Globus pallidus (tissue), 1 donor: ENCODE measurements around the gene SMIM12.

Experiments
- DNase-seq: peaks from one replicate; pipeline ENCODE4 v3.0.0-alpha.2; 2015; ENCODE audit warnings: low spot score

SMIM12 gene

DNA sequence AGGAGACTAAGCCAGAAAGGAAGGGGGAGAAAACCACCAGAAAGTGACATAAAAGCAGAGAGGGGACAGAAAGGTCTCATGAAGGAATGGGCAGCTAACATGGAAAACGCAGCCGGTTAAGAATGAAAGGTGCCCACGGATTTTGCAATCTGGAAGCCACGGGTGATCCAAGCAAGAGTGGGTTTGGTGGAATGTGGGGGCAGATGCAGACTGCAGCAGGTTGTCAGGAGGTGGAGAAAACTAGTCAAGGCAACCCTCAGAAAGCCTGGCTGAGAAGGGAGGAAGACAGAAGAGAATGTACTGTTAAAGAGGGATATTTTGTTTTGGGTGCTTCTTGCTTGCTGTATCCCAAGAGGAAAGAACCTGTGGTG, 12.6 kb upstream of the SMIM12 start:
- no peak for DNase-seq

DNA sequence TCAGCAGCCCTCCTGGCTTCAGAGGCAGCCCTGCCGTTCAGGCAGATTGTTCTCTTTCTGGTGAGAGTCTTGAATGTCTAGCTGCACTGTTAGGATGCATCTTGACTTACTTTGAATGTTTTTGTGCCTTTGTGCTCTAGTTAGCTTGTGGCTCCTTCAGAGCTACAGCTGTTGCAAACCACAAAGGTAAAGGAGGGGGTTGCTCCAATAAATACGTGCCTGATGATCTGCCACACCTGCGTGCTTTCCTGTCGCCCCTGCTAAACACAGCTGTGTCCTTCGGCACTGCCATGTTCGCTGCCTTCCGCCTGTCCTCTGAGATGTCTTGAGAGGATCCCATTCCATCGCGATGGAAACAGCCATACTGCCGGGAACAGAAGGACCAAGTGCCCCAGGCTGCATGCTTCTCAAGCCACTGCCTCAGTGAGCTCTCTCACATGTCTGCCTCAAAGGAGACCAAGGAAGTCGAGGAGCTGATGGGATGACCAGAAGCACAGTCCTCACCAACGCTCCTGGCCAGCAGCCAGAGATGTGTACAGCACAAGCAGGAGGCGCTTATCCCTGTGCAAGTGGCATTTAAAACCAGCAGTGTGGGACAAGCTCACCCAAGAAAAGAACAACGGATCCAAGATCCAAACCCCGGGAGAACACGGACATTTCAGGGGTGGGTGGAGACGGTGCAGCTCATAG, 12.0 kb upstream of the SMIM12 start:
- DNase-seq, result no peak

DNA sequence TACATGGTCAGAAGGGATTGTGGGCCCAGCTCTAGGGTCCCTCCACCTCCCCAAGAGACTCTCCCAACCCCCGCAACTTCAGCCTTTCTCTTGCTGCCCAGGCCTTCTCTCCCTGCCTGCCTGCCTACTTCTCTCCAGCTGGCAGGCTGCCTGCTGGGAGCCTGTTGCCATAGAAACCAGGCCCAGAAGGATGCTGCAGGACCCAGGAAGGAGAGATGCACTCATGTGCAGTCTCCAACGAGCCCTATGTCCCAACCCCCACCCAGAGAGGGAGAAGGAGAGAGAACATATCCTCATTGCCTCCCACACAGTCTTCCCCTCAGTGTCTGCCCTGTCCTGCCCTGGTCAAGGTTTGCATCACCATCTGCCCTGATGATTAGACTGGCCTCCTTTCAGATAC, 10.8 kb upstream of the SMIM12 start:
- DNase-seq, result peak; percentile 6

DNA sequence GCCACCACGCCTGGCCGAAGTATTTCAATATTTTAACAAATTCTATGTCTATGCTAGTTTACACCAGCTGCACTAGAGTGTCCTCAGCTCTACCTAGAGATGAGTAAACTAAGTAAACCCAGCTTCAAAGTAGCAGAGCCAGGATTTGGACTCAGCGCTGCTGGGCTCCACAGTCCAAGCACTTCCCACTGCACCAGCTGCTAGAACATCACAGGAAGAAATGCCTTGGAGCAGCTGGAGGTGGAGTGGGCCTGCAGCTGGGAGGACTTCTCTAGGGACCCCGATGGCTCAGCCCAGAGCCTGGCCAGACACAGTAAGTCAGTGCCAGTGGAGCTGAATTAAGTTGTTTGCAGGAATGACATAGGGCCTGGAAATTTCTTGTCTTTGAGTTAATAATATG, 10.2 kb upstream of the SMIM12 start:
- DNase-seq, result no peak

DNA sequence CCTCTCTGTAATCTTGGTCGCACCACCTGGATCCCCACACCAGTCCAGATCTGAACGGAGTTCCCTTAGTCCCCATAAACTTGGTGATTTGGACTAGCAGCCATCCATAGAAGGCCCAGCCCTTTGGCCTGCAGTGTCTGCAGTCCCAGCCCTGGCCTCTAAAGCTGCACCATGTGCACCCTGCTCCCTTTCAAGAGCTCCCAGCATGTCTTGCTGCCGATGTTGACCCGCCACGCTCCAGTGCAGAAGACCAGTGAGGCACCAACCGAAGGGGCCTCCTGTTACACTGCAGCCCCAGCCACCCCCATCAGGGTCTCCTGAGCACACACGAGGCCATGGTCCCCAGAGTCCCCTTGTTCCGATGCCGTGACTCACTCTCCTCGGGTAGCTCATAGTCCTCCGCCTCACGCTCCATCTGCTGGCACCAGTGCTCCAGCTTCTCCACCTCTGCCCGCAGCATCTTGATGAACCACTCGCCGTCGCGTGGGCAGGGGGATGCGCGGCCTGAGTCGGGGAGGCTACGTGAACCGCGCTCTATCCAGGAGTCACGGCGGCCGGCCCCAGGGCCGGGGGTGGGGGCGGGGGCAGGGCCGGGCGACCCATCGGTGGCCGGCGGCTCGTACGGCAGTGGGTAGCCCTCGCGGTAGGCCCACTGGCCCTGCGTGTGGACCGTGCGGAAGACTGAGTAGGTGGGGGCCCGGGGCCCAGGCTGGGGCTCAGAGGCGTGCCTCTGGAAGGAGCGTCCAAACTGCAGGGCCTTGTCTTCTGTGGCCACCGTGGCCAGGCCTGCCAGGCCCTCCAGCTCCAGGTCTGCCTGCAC, 8.9 kb upstream of the SMIM12 start:
- no peak for DNase-seq

DNA sequence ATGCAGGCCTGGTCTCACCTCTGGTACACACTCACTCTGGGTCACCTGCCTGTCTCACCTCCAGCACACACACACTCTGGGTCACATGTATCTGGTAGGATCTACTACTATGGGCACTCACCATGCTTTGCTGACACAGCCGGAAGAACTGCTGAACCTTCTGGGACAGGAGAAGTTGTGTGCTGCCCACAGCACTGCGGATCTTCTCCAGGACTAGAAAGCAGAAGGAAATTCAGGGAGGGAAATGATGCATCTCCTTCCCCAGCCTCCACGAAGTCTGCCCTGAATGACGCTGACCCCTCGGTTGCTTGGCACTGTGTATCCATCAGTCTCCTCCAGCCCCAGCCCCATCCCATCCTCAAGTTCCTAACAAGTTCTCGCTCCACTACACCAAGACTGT, 7.9 kb upstream of the SMIM12 start:
- no peak for DNase-seq

DNA sequence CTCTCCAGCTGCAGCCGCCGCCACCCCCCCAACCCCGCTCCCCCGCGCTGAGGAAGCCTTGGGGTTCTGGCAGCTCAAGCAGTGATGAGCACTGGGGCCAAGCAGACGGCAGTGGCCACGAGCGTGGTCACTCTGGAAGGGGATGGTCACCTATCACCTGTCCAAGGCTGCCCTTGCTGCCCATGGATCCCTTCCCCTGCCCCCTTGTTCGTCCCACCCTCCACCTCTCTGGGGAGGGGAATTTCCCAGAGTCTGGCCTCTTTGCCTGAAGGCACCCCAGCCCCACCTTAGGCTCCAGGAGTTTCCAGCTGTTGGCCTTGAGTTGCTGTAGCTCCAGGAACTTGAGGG, 7.2 kb upstream of the SMIM12 start:
- DNase-seq, result no peak

DNA sequence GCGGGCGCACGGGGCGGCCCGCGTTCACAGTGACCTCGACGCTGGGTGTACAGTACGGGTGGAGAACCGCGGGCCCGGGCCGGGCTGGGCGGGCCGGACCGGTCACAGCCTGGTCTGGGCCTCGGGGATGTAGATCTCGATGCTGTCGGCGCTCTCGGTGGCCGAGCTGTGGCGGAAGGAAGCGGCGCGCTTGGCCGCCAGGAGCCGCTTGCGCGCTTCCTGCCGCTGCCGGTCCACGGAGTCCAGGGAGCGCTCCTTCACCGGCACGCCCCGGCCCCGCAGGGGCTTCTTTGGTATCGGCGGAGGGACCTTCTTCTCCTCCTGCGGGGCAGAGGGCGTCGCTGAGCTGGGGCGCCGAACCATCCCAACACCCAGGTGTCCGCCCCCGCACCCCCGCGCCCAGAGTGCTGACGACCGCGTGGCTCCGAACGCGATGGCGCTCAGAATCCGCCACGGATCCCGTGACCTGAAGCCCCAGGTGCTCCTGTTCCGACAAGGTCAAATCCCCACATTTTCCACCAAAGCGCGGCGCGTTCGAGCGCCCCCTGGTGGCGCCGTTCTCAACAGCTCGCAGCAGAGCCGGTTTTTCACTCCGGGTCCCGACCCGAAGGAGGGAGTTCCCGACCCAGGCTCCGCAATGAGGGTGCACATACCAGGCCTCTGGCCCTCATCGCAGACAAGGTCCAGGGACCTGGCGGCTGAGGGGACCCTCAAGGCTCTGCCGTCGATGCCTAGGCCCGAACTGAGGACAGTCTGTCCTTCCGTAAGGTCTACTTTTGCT, 6.6 kb upstream of the SMIM12 start:
- DNase-seq, result peak; percentile 52

DNA sequence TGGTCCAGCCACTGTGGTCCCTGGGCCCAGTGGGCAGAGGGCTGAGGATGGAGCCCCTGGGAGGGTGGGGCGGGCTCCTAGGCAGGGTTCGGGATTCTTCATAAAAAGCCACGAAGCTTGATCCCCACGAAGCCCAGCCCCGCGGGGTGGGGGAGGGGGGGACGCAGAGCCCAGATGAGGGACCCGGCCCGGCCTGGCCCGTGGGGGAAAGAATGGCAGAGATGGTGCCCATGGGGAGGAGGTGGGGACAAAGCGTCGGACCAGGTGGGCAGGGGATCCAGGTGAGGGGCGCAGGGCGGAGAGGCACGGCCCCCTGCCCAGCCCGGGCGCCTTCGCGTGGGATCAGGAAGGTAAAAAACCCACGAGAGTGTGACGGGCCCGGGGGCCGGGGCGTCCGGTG, 6.0 kb upstream of the SMIM12 start:
- no peak for DNase-seq

DNA sequence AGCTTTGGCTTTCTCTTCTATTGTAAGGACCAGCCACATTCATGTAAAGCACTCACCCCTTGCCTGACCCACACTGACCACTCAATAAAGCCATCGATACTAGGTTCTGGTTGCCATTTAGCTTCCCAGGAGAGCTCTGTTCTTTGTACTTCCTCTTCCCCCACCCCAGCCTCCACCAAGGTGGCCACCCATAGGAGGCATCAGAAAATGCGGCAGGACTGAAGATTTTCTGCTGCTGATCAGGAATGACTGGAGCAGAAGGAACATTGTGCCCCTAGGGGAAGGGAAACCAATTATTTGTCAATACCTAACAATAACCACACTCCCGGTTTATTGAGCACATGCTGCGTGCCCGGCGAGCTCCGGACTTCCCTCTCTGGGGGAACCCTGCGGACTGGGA, 5.2 kb upstream of the SMIM12 start:
- no peak for DNase-seq

DNA sequence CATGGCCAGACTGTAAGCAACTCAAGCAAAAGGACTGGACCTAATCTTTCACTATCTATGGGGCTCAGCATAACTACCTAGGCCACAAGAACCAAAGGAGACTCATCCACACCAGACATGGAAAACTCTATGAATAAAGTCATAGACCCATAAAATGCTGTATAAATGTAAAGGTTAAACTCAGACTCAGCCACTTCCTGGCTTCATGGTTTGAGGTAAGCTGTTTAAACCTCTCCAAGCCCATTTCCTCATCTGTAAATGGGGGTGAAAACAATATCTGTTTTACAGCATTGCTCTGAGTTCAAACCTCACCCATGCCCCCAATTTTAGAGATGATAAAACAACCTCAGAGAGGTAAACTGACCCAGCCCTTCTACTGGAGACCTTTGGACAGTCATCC, 4.0 kb upstream of the SMIM12 start:
- no peak for DNase-seq

DNA sequence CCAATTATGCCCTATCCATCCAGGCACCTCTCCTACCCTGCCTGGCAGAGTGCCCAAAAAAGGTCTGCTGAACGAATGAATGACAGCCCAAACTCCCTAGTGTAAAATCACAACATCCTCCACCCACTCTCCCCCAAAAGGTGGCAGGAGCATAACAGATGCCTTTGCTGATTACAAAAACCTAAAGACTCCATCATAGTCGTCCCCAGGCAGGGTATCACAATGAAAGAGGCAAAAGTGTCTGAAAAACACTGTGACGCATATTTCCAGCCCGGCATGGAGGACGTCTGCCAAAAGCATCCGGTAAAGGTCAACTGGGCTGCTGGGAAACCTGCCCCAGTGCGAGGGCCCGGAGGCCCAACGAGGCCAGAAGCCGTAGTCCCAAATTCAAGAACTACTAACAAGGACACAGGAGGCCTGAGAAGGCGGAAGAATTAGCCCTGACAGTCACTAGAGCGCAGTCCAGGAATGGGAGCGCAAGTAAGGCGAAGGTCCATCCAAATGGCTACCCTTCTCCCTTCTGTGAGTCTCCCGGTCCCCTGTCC, 576 bp downstream of the SMIM12 start:
- DNase-seq, result no peak

DNA sequence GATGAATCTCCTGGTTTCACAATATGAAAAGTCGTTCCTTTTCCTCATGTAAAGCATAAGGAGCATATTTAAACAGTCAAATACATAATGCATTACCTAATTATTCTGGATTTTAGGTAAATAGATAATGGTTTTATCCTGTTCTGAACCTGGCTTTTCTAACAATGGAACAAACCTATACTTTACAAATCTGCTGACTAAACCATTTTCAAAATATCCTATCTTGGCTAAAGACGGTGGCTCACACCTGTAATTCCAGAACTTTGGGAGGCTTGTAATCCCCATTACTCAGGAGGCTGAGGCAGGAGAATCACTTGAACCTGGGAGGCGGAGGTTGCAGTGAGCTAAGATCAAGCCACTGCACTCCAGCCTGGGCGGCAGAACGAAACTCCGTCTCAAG, 2.9 kb downstream of the SMIM12 start:
- no peak for DNase-seq

DNA sequence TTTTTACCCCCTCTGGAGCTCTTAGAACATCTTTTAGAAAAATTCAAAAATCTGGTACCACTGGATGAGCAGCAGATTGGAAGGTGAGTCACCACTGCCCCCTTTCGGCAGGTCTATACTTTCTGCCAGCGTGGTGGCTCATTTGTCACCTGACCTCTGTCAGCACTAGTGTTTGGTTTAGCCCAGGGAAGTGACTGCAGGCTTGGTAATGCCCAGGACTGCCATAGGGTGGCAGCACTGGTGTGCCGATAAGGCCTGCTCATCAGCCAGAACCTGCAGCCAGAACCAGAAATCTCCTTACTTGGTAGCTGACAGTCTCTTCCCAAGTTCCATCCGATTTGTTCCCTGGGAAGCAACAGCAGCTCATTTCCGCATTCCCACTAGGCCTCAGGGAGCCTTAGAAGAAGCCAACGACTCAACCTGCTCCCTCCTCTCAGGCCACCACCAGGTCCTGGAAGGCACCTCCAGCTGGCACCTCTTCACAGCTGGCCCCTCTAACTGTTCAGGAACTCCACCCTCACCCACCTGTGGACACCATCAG, 6.8 kb downstream of the SMIM12 start:
- DNase-seq, result peak; percentile 91

DNA sequence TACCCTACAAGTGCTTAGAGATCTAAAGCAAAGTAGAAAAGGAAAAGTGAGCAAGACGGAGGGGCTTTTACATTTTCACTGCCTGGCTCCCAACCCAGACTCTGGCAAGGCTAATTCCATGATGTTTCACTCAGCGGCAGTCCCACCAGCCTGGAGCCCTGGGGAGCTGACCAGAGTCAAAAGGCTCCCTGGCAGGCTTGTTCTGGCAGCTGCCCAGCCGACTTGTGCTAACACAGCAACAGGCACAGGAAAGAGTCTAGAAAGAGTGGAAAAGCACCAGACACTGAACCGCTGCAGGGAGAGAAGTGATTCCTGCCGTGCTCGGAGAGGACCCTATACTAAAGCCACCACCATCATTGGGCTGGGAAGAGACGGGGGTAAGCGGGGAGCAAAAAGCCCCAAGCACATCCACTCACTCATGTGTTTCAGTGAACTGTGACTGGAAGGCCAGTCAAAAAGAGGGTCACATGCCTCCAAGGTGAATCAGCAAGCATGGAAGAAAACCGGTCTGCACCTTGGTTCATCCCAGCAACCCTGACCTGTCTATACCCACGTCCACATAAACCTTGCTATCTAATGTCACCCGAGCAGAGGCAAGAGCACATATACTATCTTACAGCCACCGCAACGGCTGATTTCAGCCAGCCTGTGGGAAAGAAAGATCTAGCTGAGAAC, 8.0 kb downstream of the SMIM12 start:
- DNase-seq, result no peak

DNA sequence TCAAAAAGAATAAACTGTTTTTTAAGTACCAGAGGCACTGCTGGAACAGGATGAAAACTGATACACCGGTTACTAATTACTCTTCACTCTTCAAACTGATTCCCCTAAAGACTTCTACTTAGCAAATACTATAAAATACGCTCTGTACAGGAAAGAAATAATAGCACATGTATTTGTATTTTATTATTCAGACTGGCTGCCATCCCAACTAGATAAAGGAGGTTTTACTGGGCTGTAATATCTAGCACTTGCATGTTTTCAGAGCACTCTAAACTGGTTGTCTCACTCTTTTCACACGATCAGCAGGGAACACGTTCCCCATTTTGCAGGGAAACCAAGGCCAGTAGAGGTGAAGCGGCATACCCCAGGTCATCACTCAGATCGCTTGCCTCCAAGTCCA, 9.2 kb downstream of the SMIM12 start:
- no peak for DNase-seq

DNA sequence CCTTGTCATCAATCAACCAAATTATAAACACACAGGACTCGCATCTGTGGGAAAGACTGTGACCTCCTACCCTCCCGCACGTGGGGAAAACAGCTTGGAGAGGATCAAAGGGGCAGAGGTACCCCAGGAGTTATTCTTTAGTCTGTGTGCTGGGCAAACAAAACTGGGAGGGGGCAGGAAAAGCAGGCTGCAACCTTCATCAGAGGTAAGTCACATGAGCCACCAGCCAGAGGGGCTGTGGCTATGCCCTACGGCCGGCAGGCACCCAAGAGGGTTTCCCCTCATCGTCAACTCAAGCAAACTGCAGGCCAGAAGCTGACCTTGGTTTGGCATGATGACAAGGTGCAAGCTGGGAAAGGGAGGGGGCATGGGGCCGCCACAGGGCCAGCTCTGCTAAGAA, 12.5 kb downstream of the SMIM12 start:
- DNase-seq, result no peak

DNA sequence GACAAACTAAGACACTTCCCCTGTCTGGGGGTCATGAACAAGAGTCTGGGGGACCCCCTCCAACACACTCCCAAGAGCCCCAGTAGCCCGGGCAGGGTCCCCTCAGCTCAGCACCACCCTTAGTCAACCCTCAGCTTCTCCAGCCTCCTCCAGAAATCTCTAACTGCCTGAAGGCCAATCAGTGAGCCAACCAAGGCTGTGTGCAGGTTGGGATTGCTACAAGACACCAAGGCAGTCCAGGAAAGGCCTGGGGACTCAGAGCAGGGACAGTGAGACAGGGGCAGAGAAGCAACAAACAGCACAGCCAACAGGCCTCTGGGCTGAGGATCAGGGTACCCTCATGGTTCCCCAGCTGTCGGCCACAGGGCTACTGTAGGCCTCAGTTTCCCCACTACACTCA, 13.3 kb downstream of the SMIM12 start:
- no peak for DNase-seq

DNA sequence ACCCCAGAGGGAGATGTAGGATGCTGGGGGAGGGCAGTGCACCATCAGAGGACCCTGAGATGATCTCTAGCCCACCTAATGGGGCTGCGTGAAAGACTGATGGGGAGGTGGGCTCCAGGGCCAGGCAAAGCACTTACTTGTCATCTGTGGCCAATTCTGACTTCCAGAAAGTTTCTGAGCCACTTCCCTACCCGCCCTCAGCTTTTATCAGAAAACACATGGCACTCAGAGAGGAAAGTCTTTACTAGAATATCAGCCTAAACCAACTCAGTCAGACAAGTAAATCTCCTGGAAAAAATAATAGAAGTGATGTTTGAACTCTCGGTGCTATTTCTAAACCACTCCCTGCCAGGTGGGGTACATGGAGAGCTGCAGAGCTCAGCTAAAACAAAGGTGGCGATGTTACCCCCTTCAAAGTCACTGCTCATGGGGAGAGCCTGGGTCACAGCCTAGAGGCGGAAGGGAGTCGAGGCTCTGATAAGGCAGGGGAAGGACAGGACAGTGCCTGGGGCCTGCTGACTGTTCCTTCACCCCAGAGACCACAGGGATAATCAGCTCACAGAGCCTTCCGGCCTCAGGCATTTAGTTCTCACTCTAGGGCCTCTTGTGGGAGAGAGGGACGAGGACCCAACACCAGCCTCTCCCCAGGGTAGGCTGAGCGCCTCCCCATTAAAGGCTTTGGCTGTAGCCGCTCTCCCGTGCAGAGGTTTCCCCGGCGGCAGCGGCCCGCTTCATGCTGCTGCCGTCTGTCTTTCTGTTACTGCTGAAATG, 14.2 kb downstream of the SMIM12 start:
- DNase-seq, result no peak

DNA sequence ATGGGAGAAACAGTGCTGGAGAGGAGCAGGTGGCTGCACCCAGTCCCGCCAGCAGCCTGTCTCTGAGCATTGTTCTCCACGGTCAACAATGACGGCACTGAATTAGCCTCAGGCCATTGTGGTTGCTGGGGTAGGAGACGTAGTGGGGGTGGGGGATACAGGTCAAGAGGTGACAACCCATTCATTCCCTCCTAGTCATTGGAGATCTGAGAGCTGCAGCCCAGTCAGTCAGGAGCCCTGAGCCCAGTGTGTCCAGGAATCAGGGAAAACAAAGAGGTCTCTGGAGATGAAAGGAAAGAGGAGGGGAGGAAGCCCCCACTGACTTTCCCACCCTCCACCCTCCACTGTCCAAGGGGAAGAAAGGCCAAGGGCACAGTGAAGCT, 15.3 kb downstream of the SMIM12 start:
- peak; percentile 58 for DNase-seq
